Measurements from ENCODE around the gene CTXND2. TPM values are rescaled to one million over a fixed set of nuclear protein-coding genes. Genes with fewer than 3 reads are reported as not detected.

The CTXND2 gene
- total RNA-seq, 1 experiment from 2014 or later = not detected

DNA sequence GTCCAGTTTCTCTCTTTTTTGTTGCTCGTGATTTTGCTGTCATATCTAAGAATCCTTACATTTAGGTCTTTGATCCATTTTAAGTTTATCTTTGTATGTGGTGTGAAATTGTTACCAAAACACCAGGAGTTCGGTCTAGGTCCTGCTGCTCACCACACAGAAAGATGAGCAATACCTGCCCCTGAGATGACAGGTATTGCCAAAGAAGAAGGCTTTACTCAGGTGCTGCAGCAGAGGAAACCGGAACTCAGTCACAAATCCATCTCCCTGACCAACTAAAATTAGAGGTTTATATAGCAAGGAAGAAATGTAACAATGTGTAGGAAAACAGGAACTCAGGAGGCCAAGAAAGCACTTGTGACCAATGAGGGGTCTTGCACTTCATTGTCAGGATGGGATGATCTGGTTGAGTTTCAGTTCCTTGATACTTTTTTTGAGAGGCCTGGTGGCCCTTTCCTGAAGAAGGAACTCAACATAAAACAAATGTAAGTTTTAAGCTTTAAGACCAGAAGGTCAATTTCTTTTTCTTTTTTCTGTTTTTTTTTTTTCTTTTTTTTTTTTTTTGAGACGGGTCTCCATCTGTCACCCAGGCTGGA is 22.7 kb downstream of the CTXND2 start:
- no peaks in the 10 kb centered on the region for H3K27me3 Mint-ChIP-seq (ENCODE audit: insufficient read depth, unreplicated experiment)
- no peaks in the 10 kb centered on the region for H3K27me3 ChIP-seq (replicated peaks; ENCODE audit: control insufficient read depth, insufficient read depth, low read length)
- H3K4me3 ChIP-seq (ENCODE audit: low read depth, low read length) = no peak overlapping the region
- H3K9me3 ChIP-seq = no peaks in the 10 kb centered on the region
- intact Hi-C loops (cut with micrococcal nuclease; ENCODE audit: unreplicated experiment) = no loop called here
- H3K36me3 Mint-ChIP-seq (ENCODE audit: insufficient read depth, unreplicated experiment) = no peaks in the 10 kb centered on the region
- CTCF ChIA-PET = no interaction called here
- H3K36me3 ChIP-seq (ENCODE audit: control insufficient read depth, insufficient read depth, low read length) = no peaks in the 10 kb centered on the region
- no peak overlapping the region for H3K27ac Mint-ChIP-seq (ENCODE audit: unreplicated experiment)
- peaks cover 8% of the 10 kb centered on the region for H3K4me1 Mint-ChIP-seq (ENCODE audit: low read depth, unreplicated experiment)
- H3K4me3 Mint-ChIP-seq (ENCODE audit: unreplicated experiment) = no peak overlapping the region
- no peak for DNase-seq
- POLR2A ChIA-PET = no interaction called here
- H3K9me3 Mint-ChIP-seq (ENCODE audit: unreplicated experiment) = no peaks in the 10 kb centered on the region
- H3K4me1 ChIP-seq = no peaks in the 10 kb centered on the region
- TF ChIP-seq, protein P1, sequence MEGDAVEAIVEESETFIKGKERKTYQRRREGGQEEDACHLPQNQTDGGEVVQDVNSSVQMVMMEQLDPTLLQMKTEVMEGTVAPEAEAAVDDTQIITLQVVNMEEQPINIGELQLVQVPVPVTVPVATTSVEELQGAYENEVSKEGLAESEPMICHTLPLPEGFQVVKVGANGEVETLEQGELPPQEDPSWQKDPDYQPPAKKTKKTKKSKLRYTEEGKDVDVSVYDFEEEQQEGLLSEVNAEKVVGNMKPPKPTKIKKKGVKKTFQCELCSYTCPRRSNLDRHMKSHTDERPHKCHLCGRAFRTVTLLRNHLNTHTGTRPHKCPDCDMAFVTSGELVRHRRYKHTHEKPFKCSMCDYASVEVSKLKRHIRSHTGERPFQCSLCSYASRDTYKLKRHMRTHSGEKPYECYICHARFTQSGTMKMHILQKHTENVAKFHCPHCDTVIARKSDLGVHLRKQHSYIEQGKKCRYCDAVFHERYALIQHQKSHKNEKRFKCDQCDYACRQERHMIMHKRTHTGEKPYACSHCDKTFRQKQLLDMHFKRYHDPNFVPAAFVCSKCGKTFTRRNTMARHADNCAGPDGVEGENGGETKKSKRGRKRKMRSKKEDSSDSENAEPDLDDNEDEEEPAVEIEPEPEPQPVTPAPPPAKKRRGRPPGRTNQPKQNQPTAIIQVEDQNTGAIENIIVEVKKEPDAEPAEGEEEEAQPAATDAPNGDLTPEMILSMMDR (IDR thresholded peaks at IDR 0.05; ENCODE audit: insufficient read depth in 1 of 2, low read depth in 1 of 2, low read length in 1 of 2, severe bottlenecking in 1 of 2, unreplicated experiment in 1 of 2) = no peak
- BruUV-seq (replicated peaks) = no TSS peak

DNA sequence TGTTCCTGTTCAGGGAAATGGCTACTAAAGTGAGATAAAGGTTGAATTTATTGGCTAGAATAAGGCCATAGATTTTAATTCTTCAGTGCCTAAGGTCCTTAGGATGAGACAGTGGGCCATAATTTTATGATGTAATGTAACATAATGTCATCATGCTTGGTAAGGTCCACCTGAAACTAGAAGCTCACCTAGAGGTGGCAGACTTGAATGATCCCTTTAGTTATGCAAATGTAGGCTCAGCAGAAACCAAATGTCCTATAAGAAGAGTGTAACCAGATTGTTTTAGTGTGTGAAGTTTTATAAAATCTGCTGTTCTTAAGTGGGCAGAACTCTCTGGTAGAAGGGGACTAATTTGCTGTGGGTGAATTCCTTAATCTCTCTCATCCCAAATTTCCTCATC is 25.7 kb downstream of the CTXND2 start:
- H3K27ac Mint-ChIP-seq (ENCODE audit: unreplicated experiment) = no peak overlapping the region
- no peak overlapping the region for H3K4me3 Mint-ChIP-seq (ENCODE audit: unreplicated experiment)
- no peaks in the 10 kb centered on the region for H3K27me3 ChIP-seq (replicated peaks; ENCODE audit: control insufficient read depth, insufficient read depth, low read length)
- TF ChIP-seq, protein P1 (IDR thresholded peaks at IDR 0.05; ENCODE audit: insufficient read depth in 1 of 2, low read depth in 1 of 2, low read length in 1 of 2, severe bottlenecking in 1 of 2, unreplicated experiment in 1 of 2) = no peak
- H3K4me1 ChIP-seq = no peaks in the 10 kb centered on the region
- no TSS peak for BruUV-seq (replicated peaks)
- no peaks in the 10 kb centered on the region for H3K4me1 Mint-ChIP-seq (ENCODE audit: low read depth, unreplicated experiment)
- no peak overlapping the region for H3K4me3 ChIP-seq (ENCODE audit: low read depth, low read length)
- no peaks in the 10 kb centered on the region for H3K27me3 Mint-ChIP-seq (ENCODE audit: insufficient read depth, unreplicated experiment)
- no peaks in the 10 kb centered on the region for H3K9me3 Mint-ChIP-seq (ENCODE audit: unreplicated experiment)
- POLR2A ChIA-PET = interaction anchor here (0.6 to 0.8 kb wide), 2 partner anchors 49 to 333 kb away, joined by 3 read pairs; partner anchors contain the start of gene MCL1
- H3K36me3 Mint-ChIP-seq (ENCODE audit: insufficient read depth, unreplicated experiment) = no peaks in the 10 kb centered on the region
- intact Hi-C loops (cut with micrococcal nuclease; ENCODE audit: unreplicated experiment) = no loop called here
- no peak for DNase-seq
- CTCF ChIA-PET = no interaction called here
- H3K9me3 ChIP-seq = no peaks in the 10 kb centered on the region
- no peaks in the 10 kb centered on the region for H3K36me3 ChIP-seq (ENCODE audit: control insufficient read depth, insufficient read depth, low read length)

DNA sequence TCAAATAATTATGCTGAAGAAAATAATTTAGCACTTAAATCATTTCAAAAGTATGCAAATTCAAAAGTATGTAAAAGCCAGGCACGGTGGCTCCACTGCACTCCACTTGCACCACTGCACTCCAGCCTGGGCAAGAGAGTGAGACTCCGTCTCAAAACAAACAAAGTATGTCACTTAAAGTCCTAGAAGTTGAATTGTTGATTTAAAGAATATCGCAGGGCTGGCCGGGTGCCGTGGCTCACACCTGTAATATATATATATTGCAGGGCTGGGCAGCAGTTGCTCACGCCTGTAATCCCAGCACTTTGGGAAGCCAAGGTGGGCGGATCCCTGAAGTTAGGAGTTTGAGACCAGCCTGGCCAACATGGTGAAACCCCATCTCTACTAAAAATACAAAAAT is 30.5 kb downstream of the CTXND2 start:
- Histone ChIP-seq H3K36me3 (ENCODE audit: control insufficient read depth, insufficient read depth, low read length) (no peaks in the 10 kb centered on the region), H3K9me3 (no peaks in the 10 kb centered on the region), H3K4me1 (no peaks in the 10 kb centered on the region), H3K27me3 (replicated peaks; ENCODE audit: control insufficient read depth, insufficient read depth, low read length) (no peaks in the 10 kb centered on the region), H3K4me3 (ENCODE audit: low read depth, low read length) (no peak overlapping the region)
- no peak overlapping the region for H3K27ac Mint-ChIP-seq (ENCODE audit: unreplicated experiment)
- ChIA-PET CTCF (no interaction called here), POLR2A (no interaction called here)
- H3K36me3 Mint-ChIP-seq (ENCODE audit: insufficient read depth, unreplicated experiment) = no peaks in the 10 kb centered on the region
- TF ChIP-seq, protein P1 (IDR thresholded peaks at IDR 0.05; ENCODE audit: insufficient read depth in 1 of 2, low read depth in 1 of 2, low read length in 1 of 2, severe bottlenecking in 1 of 2, unreplicated experiment in 1 of 2) = no peak
- H3K9me3 Mint-ChIP-seq (ENCODE audit: unreplicated experiment) = no peaks in the 10 kb centered on the region
- H3K4me3 Mint-ChIP-seq (ENCODE audit: unreplicated experiment) = no peak overlapping the region
- BruUV-seq (replicated peaks) = no TSS peak
- intact Hi-C loops (cut with micrococcal nuclease; ENCODE audit: unreplicated experiment) = no loop called here
- DNase-seq = no peak
- H3K4me1 Mint-ChIP-seq (ENCODE audit: low read depth, unreplicated experiment) = peaks cover 3% of the 10 kb centered on the region
- no peaks in the 10 kb centered on the region for H3K27me3 Mint-ChIP-seq (ENCODE audit: insufficient read depth, unreplicated experiment)
